ENCODE measurements around the gene APLNR.

GRCh38 chr11:57276971-57277675 is 40.1 kb upstream of the APLNR start:
- TF ChIP-seq USF1 (CRISPR knock-in tag; IDR thresholded peaks at IDR 0.05) (no peak), FOXP1 (CRISPR knock-in tag; IDR thresholded peaks at IDR 0.05; ENCODE audit: borderline replicate concordance) (no peak), ZNF138 (CRISPR knock-in tag; conservative IDR thresholded peaks at IDR 0.05) (no peak), RELA (CRISPR knock-in tag; IDR thresholded peaks at IDR 0.05; ENCODE audit: borderline replicate concordance) (no peak), E2F4 (CRISPR knock-in tag; IDR thresholded peaks at IDR 0.05; ENCODE audit: borderline replicate concordance, low read depth) (no peak), KAT7 (CRISPR knock-in tag; IDR thresholded peaks at IDR 0.05; ENCODE audit: borderline replicate concordance) (no peak), MYBL2 (CRISPR knock-in tag; IDR thresholded peaks at IDR 0.05) (no peak), ERG (CRISPR knock-in tag; IDR thresholded peaks at IDR 0.05) (no peak)
- TF ChIP-seq, protein P1, sequence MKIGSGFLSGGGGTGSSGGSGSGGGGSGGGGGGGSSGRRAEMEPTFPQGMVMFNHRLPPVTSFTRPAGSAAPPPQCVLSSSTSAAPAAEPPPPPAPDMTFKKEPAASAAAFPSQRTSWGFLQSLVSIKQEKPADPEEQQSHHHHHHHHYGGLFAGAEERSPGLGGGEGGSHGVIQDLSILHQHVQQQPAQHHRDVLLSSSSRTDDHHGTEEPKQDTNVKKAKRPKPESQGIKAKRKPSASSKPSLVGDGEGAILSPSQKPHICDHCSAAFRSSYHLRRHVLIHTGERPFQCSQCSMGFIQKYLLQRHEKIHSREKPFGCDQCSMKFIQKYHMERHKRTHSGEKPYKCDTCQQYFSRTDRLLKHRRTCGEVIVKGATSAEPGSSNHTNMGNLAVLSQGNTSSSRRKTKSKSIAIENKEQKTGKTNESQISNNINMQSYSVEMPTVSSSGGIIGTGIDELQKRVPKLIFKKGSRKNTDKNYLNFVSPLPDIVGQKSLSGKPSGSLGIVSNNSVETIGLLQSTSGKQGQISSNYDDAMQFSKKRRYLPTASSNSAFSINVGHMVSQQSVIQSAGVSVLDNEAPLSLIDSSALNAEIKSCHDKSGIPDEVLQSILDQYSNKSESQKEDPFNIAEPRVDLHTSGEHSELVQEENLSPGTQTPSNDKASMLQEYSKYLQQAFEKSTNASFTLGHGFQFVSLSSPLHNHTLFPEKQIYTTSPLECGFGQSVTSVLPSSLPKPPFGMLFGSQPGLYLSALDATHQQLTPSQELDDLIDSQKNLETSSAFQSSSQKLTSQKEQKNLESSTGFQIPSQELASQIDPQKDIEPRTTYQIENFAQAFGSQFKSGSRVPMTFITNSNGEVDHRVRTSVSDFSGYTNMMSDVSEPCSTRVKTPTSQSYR (CRISPR knock-in tag; IDR thresholded peaks at IDR 0.05), result no peak
- TF ChIP-seq, protein P2, sequence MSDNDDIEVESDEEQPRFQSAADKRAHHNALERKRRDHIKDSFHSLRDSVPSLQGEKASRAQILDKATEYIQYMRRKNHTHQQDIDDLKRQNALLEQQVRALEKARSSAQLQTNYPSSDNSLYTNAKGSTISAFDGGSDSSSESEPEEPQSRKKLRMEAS (CRISPR knock-in tag; IDR thresholded peaks at IDR 0.05), result no peak
- TF ChIP-seq, protein P3, sequence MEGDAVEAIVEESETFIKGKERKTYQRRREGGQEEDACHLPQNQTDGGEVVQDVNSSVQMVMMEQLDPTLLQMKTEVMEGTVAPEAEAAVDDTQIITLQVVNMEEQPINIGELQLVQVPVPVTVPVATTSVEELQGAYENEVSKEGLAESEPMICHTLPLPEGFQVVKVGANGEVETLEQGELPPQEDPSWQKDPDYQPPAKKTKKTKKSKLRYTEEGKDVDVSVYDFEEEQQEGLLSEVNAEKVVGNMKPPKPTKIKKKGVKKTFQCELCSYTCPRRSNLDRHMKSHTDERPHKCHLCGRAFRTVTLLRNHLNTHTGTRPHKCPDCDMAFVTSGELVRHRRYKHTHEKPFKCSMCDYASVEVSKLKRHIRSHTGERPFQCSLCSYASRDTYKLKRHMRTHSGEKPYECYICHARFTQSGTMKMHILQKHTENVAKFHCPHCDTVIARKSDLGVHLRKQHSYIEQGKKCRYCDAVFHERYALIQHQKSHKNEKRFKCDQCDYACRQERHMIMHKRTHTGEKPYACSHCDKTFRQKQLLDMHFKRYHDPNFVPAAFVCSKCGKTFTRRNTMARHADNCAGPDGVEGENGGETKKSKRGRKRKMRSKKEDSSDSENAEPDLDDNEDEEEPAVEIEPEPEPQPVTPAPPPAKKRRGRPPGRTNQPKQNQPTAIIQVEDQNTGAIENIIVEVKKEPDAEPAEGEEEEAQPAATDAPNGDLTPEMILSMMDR (IDR thresholded peaks at IDR 0.05), result no peak
- TF ChIP-seq, protein P4, sequence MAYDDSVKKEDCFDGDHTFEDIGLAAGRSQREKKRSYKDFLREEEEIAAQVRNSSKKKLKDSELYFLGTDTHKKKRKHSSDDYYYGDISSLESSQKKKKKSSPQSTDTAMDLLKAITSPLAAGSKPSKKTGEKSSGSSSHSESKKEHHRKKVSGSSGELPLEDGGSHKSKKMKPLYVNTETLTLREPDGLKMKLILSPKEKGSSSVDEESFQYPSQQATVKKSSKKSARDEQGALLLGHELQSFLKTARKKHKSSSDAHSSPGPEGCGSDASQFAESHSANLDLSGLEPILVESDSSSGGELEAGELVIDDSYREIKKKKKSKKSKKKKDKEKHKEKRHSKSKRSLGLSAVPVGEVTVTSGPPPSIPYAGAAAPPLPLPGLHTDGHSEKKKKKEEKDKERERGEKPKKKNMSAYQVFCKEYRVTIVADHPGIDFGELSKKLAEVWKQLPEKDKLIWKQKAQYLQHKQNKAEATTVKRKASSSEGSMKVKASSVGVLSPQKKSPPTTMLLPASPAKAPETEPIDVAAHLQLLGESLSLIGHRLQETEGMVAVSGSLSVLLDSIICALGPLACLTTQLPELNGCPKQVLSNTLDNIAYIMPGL (CRISPR knock-in tag; IDR thresholded peaks at IDR 0.05), result no peak
